ENCODE data around the gene RAET1E.
A peak's percentile ranks its signal among the peaks of the same experiment; 100 is the strongest.
"Not testable (repeated sequence)": the region's sequence is repeated elsewhere in the genome, so short reads cannot be mapped to it uniquely, and the experiment has no call there.

RAET1E gene

GRCh38 chr6:149861603-149862423 is 36.1 kb downstream of the RAET1E start:
- DNase-seq (ENCODE audit: low spot score) = no peak

- no peak for DNase-seq (ENCODE audit: low spot score)
These were observed 36.9 kb downstream of the RAET1E start for GRCh38 chr6:149860834-149861602.

DNA sequence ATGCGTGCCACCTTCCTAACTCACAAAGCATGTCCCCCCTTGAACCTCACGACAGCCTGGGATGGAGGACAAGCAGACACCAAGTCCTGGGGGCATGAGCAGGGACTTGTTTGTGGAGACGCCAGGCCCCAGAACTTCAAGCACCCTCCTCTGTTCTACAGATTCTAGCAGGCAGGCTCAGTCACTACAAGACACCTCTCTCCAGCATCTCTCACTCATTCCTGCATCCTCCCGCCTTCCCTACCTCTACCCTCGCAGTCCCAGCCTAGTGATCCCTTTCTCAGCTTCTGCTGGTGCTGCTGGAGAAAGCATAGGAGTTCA is 37.4 kb downstream of the RAET1E start:
- DNase-seq (ENCODE audit: low spot score) = no peak

DNA sequence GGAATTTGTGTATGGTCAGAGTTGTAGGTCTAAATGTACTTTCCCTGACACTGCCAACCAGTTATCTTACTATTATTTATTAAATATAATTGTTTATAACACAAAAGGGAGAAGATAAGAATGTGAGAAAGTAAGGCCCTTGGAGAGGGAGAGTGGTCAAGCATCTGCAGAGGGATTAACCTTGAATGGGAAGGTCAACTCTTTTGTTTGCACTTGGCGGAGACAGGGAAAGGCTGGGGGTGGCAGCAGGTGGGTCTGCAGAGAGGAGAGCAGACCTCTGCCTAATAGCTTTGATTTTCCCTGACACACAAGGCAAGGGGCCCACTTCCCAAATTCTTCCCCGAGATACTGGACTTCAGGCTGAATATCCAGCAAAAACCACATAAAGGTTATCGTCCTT is 38.0 kb downstream of the RAET1E start:
- DNase-seq (ENCODE audit: low spot score) = no peak

- DNase-seq (ENCODE audit: low spot score) = peak; percentile 56
These were observed 38.5 kb downstream of the RAET1E start for GRCh38 chr6:149859368-149859767.

DNA sequence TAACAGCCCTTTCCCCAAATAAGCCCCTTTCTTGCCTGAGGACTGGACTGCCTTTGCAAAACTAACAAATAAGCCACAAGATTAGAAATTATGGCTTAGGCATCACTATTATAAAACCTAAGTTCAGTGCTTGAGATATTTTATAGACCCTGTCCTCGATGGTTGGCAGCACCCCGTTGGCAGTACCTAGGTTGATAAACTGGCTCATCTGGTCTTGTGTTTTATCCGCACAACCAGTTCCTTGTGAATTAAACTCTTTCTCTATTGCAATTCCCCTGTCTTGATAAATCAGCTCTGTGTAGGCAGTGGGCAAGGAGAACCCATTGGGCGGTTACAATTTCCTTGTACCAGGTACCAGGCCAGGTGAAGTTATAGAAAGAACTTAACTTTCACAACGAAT is 40.4 kb downstream of the RAET1E start:
- DNase-seq (ENCODE audit: low spot score) = no peak

GRCh38 chr6:149856256-149856994 is 41.5 kb downstream of the RAET1E start:
- DNase-seq (ENCODE audit: low spot score) = no peak

DNA sequence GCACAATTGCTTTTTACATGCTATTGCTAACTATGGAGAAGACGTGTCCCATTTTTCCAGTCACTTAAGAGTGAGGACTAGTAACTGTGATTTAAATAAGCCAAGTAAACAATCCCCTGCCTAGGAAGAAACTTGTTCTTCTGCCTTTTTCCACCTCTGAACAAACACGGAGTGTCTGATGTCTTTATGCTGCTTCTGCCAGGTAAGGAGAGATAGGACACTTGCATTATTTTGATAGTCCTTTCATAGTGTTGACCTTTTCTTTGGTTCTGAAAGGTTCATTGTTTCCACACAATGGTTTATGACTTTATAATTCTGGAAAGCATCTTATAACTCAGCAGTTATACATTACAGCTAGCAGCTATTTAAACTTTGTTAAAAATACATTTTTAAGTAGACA is 42.2 kb downstream of the RAET1E start:
- DNase-seq (ENCODE audit: low spot score) = no peak

- DNase-seq (ENCODE audit: low spot score) = peak; percentile 91
These were observed 42.8 kb downstream of the RAET1E start for GRCh38 chr6:149855040-149855654.

DNA sequence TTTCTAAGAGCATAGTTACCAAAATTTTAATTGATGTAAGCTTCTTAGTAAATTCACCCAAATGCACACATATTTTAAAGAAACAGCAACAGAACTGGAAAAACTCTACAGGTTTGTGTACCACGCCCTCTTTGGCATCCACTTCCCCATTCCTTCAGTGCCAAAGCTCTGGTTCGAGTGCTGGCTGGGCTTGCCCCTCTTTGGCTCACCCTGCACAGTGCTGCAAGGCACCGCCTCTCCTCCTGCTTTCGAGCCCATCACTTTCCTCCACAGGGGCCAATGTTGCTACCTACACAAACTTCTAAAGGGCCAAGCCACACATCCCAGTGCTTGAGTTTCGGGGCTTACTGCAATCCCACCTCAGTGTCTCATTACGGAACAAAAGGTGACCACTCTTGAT is 43.4 kb downstream of the RAET1E start:
- peak; percentile 60 for DNase-seq (ENCODE audit: low spot score)

GRCh38 chr6:149854017-149854416 is 43.9 kb downstream of the RAET1E start:
- DNase-seq (ENCODE audit: low spot score) = not testable (repeated sequence)

DNA sequence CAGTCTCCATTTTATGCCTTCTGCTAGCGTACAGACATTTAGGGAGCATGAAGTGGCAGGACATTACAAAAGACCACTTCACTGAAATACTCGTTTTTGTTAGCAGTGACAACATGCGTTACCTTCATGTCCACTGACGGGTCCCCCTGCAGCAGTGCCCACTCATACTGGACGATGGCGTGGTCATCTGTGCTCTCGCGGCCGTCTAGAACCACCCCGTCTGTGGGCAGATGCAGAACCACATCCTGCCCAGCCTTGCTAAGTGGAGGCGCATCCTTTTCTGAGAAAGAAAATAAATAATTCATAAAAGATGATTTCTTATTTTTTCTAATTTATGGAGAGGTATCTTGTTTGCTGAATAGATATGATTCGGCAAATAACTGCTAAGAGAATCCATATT is 45.0 kb downstream of the RAET1E start:
- DNase-seq (ENCODE audit: low spot score) = no peak

GRCh38 chr6:149852180-149852579 is 45.7 kb downstream of the RAET1E start:
- DNase-seq (ENCODE audit: low spot score) = peak; percentile 67

DNA sequence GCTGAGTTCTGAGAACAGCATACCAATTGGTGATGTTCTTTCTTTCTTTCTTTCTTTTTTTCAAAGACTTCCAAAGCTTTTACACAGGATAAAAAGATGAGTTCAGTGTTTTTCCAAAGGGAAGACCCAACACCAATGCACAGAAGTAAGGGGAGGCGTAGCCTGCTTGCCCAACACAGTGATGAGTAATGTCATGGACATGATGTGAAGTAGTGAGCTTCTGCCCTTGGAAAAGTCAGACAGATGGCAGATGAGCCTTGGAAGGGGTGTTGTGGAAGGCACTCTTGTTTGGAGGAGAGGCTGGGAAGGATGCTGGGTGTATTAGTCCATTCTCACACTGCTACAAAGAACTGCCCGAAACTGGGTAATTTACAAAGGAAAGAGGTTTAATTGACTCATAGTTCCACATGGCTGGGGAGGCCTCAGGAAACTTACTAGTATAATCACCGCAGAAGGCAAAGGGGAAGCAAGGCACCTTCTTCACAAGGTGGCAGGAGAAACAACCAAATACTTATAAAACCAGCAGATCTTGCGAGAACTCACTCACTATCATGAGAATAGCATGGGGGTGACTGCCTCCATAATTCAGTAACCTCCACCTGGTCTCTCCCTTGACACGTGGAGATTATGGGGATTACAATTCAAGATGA is 46.3 kb downstream of the RAET1E start:
- DNase-seq (ENCODE audit: low spot score) = no peak

GRCh38 chr6:149848343-149848742 is 49.6 kb downstream of the RAET1E start:
- DNase-seq (ENCODE audit: low spot score) = not testable (repeated sequence)
